ENCODE results near the gene SOX8. TPM values are rescaled to one million over a fixed set of nuclear protein-coding genes. Genes with fewer than 3 reads are reported as not detected.

Gene SOX8
- total and polyA plus RNA-seq, 2 donors from 2014 or later: 0.17 to 1.0 TPM

GRCh38 chr16:974001-974601 is 7.5 kb upstream of the SOX8 start:
- Histone ChIP-seq H3K27me3 (ENCODE audit: control insufficient read depth, insufficient read depth, low read length) (no peaks in the 10 kb centered on the region), H3K4me3 (ENCODE audit: low read length in 3 of 3) (no peak overlapping the region), H3K36me3 (ENCODE audit: control insufficient read depth in 2 of 3, insufficient read depth in 3 of 3, low read length in 3 of 3) (no peaks in the 10 kb centered on the region), H3K4me1 (ENCODE audit: control insufficient read depth in 2 of 3, insufficient read depth in 2 of 3, low read depth in 1 of 3, low read length in 3 of 3) (peaks cover 0 to 14% (median 8%) of the 10 kb centered on the region in 3 donors), H3K9me3 (ENCODE audit: control insufficient read depth in 2 of 3, insufficient read depth in 1 of 3, low read length in 3 of 3) (no peaks in the 10 kb centered on the region), H3K9ac (ENCODE audit: low read length in 3 of 3) (no peak overlapping the region), H3K27ac (ENCODE audit: low read depth in 2 of 2, low read length in 2 of 2) (no peak overlapping the region)
- intact Hi-C loops (cut with DNase I): no loop called here
- peak; percentile 70 to 92 (median 74) for DNase-seq
- no peak for TF ChIP-seq CTCF (IDR thresholded peaks at IDR 0.05; ENCODE audit: borderline replicate concordance, extremely low read depth, insufficient read depth)
- FAIRE-seq: no peak

- no peaks in the 10 kb centered on the region for H3K36me3 ChIP-seq (ENCODE audit: control insufficient read depth in 2 of 3, insufficient read depth in 3 of 3, low read length in 3 of 3)
- no peaks in the 10 kb centered on the region for H3K27me3 ChIP-seq (ENCODE audit: control insufficient read depth, insufficient read depth, low read length)
- no peak overlapping the region for H3K27ac ChIP-seq (ENCODE audit: low read depth in 2 of 2, low read length in 2 of 2)
- DNase-seq (peak in 2 of 5 donors; percentile 67 to 92), FAIRE-seq (no peak)
- H3K9ac ChIP-seq (ENCODE audit: low read length in 3 of 3): no peak overlapping the region
- H3K4me1 ChIP-seq (ENCODE audit: control insufficient read depth in 2 of 3, insufficient read depth in 2 of 3, low read depth in 1 of 3, low read length in 3 of 3): peaks cover 0 to 9% (median 4%) of the 10 kb centered on the region in 3 donors
- intact Hi-C loops (cut with DNase I): no loop called here
- no peak overlapping the region for H3K4me3 ChIP-seq (ENCODE audit: low read length in 3 of 3)
- H3K9me3 ChIP-seq (ENCODE audit: control insufficient read depth in 2 of 3, insufficient read depth in 1 of 3, low read length in 3 of 3): no peaks in the 10 kb centered on the region
- TF ChIP-seq CTCF (IDR thresholded peaks at IDR 0.05; ENCODE audit: borderline replicate concordance, extremely low read depth, insufficient read depth): no peak
These were observed 6.8 kb upstream of the SOX8 start for GRCh38 chr16:974611-975261.

GRCh38 chr16:975291-975690 is 6.3 kb upstream of the SOX8 start:
- no peak overlapping the region for H3K27ac ChIP-seq (ENCODE audit: low read depth in 2 of 2, low read length in 2 of 2)
- no peak for FAIRE-seq
- no peaks in the 10 kb centered on the region for H3K36me3 ChIP-seq (ENCODE audit: control insufficient read depth in 2 of 3, insufficient read depth in 3 of 3, low read length in 3 of 3)
- peaks cover 0 to 6% (median 0%) of the 10 kb centered on the region in 3 donors for H3K4me1 ChIP-seq (ENCODE audit: control insufficient read depth in 2 of 3, insufficient read depth in 2 of 3, low read depth in 1 of 3, low read length in 3 of 3)
- no peaks in the 10 kb centered on the region for H3K27me3 ChIP-seq (ENCODE audit: control insufficient read depth, insufficient read depth, low read length)
- DNase-seq: peak in 2 of 5 donors; percentile 44 to 65
- TF ChIP-seq CTCF (IDR thresholded peaks at IDR 0.05; ENCODE audit: borderline replicate concordance, extremely low read depth, insufficient read depth): no peak
- H3K9me3 ChIP-seq (ENCODE audit: control insufficient read depth in 2 of 3, insufficient read depth in 1 of 3, low read length in 3 of 3): no peaks in the 10 kb centered on the region
- H3K9ac ChIP-seq (ENCODE audit: low read length in 3 of 3): no peak overlapping the region
- no peak overlapping the region for H3K4me3 ChIP-seq (ENCODE audit: low read length in 3 of 3)
- intact Hi-C loops (cut with DNase I): no loop called here
